CD1c-positive myeloid dendritic cell (primary cell): ENCODE results near the gene DOK1.
A peak's percentile ranks its signal among the peaks of the same experiment; 100 is the strongest.

Experiments used
- DNase-seq: peaks from one replicate; pipeline ENCODE4 v3.0.0-alpha.2; 2016; ENCODE audit errors: extremely low spot score

The DOK1 gene

DNA sequence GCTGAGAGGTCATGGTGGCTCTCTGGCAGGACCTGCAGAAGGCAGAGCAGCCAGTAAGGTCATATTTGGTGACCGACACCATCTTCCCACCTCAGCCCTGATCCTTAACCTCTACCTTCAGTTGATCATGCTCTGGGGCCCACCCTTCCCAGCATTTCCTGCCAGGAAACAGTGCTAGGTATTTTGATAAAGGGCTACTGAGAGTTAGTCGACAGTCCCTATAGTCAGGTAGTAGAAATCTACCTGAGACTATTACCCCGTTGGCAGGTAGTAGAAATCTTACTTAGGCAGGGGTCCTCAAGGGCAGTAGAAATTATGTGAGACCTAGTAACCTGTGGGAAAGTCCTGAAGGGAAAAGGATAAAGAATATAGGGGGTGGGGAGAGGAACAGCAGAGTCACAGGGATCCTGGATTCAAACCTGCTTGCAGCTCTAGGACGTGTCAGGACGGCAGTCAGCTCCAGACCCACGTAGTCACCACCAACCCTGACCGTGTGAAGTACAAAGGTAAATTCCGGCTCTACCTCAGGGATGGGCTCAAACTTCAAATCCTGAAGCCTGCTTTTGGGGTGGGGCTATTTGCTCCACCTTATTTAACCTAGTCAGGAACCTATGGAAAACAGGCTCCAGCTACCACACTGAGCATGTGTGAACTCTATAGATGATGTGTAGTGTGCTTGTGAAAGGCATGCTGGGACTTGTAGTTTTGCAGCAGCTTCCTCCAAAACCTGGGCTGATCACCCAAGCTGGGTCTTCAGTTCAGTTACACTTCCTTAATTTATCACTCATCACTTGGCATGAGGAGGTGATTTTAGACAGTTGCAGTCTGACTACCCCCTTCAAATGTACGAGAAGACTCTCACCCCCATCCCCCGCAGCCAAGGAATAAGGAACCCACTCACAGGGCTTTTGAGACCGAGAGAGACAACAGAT is 28.5 kb upstream of the DOK1 start, which contains the start of gene DQX1:
Gene DQX1 (minus strand): TSS at position 515 of the 932 bp plus-strand sequence. CDS start 502 bp downstream, at position 13.
- DNase-seq, result peak; percentile 85

DNA sequence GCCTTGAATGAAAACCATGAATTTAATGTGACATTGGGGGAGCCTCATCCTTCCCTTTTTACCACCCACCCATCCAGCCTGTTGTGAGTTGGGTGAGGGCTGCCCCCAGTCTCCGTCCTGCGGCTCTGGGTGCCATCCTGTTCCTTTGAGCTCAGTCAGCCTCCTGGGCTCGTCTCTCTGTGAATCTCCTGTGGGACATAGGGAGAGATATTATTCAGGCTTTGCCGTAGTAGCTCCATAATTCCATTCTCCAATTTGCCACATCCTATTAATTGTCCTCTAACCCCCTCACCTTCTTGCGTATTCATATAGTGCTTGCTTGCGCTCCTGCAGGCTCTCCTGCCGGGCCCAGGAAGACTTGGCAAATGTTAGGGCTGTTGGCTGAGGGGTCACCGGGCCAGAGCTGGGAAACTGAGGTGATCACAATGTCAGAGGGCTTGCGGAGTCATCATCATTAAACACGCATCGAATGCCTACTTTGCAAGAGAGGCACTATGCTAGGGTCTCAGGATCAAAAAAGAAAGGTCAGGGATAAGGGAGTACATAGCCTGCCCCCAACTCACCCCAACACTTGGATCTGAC is 27.8 kb upstream of the DOK1 start:
- no peak for DNase-seq

DNA sequence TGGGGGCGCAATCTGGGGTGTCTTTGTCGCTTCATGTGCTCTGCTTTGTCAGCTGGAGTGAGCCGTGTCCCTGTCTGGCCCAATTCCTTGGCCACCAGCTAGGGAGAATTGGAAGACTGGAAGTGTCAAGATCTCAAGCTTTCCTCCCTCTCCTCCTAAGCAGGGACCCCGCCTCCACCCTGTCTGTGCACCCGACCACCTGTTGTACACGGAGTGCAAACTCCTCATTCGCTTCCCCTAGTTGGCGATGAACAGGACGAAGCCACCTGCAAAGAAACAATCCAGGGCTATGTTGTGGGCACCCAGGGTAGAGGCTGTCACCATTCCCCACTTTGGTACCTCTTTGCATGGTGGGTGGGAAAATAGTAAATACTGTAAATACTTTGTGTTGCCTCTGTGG is 26.8 kb upstream of the DOK1 start:
- DNase-seq, result no peak

DNA sequence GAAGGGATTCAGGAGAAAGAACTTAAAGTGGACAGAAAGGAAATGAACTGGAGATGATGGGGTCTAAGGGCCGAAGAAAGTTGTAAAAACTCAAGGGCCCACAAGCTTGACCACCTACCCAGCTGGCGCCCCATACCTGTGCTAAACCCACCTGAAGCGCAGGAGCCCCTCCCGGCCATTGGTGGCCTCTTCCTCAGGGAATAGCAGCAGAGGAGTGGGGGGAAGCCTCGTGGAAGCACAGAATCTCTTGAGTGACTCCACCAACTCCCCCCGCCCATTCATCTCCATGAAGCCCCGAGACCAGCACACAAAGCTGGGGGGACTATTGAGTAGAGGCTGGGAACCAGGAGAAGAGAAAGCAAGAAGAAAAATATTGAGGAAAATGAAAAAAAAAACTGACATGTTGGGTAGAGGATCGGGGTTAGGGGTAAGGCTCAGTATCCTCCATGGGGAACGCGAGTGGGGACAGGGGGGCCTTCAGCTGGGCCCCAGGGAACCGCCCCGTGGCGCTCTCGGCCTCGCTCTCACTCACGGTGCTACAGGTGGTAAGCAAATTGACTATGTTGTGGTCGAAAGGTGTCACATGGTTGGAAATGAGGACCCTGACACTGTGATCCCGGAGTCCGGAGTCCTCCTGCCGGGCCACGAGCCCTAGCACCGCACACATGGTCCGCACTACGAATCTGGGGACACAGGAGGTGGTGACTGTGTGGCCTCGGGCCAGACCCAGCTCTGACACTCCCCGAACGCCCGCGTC is 25.7 kb upstream of the DOK1 start:
- no peak for DNase-seq

DNA sequence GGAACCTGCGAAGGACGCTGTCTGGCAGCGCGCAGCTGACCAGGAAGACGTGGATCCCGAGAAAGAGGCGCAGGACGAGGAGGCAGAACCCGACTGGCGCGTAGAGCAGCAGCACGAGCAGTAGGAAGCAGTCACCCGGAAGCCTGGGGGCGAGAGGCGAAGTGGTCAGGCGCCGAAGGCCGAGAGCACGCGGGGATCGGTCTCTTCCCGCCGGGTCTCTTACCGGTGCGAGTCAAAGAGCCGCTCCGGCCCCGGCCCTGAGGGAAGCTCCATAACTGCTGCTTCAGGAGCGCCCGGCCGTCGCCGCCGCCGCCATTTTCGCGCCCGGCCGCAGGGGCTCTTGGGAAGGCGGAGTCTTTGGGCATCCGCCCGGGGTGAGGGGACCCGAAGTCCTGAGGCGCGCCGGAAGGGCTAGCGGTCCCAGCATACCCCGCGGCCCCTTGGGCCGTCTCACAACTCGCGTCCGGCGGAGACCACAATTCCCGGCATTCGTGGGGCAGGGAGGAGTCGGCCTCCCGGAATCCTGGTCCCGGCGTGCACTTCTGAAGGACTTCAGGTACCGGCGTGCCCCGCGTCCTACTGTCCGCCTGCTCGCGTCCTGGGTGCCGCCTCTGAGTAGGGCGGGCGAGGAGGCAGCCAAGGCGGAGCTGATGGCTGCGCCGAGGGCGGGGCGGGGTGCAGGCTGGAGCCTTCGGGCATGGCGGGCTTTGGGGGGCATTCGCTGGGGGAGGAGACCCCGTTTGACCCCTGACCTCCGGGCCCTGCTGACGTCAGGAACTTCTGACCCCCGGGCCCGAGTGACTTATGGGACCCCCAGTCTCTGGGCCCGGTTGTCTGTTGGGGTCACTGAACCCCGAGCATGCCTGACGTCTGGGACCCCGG is 24.9 kb upstream of the DOK1 start, which contains the start of the genes AUP1 and HTRA2:
Gene AUP1 (minus strand): TSS at position 350 of the 882 bp plus-strand sequence. CDS start 77 bp downstream, at position 273.
Gene HTRA2 (plus strand): TSS at position 577 of the 882 bp plus-strand sequence. CDS start 74 bp downstream, at position 651.
- DNase-seq, result peak; percentile 98

DNA sequence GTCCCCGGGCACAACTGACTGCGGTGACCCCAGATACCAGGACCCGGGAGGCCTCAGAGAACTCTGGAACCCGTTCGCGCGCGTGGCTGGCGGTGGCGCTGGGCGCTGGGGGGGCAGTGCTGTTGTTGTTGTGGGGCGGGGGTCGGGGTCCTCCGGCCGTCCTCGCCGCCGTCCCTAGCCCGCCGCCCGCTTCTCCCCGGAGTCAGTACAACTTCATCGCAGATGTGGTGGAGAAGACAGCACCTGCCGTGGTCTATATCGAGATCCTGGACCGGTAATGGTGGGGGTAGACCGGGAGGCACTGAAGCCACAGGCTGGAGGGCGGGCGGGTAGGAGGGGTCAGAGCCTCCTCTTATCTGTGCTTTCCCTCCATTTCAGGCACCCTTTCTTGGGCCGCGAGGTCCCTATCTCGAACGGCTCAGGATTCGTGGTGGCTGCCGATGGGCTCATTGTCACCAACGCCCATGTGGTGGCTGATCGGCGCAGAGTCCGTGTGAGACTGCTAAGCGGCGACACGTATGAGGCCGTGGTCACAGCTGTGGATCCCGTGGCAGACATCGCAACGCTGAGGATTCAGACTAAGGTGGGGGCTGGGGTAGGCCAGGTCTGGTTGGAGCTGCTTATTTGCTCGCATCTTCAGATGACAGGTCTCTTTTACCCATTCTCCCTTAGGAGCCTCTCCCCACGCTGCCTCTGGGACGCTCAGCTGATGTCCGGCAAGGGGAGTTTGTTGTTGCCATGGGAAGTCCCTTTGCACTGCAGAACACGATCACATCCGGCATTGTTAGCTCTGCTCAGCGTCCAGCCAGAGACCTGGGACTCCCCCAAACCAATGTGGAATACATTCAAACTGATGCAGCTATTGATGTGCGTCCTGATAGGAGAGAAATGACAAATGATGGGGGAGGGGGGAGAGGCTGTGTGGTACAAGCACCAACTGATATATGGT is 24.0 kb upstream of the DOK1 start:
- peak; percentile 45 for DNase-seq

DNA sequence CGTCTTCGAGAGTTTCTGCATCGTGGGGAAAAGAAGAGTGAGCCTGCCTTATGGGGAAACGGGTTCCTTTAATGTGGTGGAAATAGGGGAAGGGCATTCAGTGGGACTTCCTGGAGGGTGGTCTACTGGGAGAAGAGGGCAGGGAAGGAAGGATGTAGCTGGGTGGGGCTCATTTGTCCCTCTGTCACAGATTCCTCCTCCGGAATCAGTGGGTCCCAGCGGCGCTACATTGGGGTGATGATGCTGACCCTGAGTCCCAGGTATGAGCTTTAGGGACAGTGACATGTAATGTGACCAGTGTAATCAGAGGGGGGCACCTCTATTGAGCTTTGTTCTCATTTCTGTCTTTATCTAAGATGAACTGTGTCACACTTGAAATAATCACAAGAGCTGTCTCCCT is 22.9 kb upstream of the DOK1 start:
- no peak for DNase-seq

DNA sequence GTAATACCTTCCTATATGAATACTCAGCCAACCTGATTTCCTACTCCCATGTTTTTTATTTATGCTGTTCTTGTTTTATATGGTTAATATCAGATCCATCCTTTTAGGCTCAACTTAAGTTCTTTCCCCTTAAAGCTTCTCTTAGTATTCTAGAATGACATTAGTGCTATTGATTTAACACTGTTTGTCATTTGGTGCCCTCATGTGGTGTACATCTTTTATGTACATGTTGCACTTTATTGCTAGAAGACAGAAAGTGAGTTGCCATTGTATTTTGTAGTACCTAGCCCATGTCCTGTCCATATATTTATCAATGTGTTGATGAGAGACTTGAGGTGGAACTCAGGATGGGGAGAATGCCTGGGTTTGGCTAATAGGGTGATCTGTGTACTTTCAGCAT is 22.3 kb upstream of the DOK1 start:
- peak; percentile 54 for DNase-seq

DNA sequence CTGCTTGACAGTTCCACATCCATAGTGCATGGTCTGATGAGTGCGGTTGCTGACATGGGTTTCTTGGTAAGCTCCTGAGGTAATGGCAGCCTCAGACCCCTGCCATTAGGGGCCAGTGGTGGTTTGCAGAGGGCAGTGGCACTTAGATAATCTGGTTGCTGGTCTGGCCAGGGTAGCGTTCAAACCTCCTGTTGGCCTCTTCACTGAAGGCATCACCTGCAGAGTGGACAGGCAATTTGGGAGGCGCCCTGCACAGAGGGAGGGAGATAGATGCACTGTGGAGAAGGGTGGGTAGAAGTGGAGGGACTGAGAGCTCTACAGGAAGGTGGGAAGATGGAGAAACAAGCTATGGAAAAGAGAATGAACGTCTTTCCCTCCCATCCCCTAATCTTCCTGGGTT is 21.1 kb upstream of the DOK1 start:
- DNase-seq, result no peak

DNA sequence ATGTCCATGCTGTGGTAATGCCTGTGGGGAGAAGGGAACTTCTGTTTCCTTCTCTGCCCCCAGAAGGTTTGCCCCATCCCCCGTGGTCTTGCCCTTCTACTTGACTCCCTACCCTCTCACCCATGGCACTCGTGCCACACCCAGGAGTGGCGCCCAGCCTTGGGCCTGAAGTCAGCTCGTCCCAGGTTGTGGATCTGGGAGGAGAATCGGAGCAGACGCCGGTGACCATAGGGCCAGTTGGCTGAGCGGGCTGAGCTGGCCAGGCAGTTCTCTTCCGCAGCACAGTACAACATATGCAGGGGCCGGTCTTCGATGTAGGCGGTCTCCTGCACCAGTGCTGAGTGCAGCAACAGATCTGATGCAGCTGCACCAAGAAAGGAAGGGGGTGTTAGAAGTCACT is 20.1 kb upstream of the DOK1 start:
- no peak for DNase-seq

DNA sequence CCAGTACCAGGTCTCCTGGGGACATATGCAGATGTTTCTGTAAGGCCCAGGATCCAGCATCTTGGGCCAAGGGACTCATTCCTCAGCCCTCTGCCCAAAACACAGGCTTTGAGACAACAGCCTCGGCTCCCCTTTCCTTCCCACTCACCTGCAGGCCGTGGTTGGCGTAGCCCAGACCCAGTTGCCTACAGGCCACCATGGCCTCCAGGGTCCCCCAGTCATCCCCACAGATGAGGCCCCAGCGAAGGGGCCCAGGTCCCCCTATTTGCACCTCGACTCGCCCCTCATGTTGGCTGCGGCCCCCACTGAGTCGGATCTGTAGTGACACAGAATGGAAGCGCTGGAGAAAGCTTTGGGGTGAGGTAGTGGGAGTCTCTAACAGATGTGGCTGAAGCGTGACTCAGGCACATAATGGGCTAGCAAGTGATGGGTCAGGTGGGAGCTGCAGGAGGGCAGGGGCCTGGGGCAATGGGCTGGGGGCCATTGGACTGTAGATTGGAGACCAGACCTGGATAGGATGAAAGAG is 19.0 kb upstream of the DOK1 start:
- no peak for DNase-seq

DNA sequence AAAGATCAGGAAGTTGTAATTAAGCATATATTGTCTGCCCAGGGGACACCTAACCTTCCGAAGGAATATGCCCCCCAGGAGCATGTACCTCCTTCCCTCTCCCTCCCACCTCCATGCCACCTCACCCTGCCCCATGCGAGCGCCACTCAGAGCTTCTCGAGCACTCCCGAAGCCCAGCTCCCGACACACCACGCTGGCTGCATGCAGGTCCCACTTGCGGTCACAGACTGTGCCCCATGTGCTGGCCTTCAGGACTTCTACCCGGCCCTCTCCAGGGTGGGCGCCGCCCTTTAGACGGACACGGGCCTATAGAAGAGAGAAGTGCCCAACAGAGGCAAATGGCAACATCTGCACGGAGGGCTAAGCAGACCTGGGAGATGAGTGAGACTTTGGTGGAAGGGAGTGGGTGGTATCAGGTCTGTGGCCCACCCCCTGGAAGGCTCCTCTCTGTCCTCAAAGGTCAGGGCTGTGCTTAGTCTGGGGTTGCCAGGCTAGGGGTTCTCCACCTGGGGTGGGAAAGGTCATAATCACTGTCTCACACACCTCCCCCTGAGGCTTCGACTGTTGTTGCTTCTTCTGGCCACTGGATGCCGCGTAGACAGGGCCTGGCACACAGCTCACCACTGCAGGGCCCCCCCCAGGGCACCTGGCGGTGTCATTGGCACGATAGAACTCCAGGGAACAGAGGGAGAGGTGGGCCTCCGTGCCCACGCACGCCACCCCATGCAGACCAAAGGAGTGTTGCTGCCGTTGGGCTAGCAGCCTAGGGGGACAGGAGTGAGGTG is 18.2 kb upstream of the DOK1 start:
- no peak for DNase-seq

DNA sequence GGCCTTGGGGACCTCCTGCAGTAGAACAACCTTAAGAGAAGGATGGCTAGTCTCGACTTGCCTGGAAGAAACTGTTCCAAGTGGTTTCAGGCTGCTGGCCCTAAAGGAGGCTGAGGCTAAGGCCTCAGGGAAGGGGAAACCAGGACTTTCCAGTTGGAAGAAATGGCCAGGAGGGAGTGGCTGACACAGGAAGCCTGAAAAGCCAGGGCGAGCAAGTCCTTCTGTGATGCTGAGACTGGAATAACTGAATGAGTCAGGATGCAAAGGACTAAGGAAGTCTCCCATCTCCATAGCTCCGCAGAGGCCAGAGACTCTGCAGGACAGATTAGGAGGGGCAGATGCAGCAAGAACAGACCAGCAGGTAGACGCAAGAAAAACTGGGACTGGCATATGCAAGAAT is 17.4 kb upstream of the DOK1 start:
- DNase-seq, result no peak

DNA sequence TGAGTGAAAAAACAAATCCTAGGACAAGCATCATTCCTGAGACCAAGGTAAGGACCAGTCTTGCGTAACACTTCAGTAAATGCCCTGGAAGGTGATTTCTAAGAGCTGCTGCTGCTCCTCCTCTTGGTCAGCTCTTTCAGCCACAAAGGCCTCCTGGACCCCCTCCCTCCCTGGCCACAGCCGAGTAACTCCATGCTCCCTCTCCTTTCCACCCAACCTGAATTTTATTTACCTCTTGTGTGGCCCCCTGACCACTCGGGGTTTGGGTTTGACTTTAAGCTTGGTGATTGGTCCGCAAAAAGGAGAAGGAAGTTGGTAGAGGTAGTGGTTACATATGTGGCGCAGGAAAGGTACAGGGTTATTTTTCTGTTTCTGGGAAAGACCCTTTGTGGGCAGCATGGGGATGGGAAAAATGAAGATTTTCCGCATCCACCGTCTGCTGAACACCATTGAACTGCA is 15.6 kb upstream of the DOK1 start:
- DNase-seq, result no peak

DNA sequence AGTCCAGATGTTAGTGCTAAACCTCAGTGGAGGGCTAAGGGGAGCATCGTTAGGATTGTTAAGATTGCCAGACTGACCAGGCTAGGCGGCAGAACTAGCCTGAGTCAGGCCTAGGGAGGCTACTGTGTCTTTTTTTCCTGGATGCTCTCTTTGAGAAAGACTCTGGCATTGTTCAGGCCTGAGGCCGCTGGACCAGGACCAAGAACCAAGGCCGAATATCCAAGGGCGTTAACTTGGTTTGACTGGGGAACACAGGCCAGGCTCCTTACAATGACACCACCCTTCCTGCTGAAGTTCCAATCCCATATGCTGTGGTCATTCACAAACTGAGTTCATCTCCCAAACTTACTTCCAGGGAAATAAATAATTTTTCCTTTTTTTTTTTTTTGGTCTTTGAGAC is 14.2 kb upstream of the DOK1 start:
- no peak for DNase-seq

DNA sequence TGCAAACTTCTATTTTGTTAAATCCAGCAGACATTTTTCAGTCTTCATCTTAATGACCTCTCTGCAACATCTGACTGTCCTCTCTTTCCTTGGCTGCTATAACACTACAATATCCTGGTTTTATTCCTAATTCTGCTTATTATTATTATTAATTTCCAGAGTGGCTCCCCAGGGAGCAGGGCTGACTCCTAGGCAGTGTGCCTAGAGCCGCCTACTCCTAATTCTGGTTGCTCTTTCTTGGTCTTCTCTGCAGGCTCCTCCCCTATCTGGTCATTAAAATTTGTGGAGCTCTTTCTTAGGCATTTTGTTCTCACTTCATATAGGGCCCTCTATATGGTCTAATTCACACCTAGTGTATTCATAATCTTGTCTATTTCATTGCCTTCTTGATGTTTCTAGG is 11.5 kb upstream of the DOK1 start:
- no peak for DNase-seq

DNA sequence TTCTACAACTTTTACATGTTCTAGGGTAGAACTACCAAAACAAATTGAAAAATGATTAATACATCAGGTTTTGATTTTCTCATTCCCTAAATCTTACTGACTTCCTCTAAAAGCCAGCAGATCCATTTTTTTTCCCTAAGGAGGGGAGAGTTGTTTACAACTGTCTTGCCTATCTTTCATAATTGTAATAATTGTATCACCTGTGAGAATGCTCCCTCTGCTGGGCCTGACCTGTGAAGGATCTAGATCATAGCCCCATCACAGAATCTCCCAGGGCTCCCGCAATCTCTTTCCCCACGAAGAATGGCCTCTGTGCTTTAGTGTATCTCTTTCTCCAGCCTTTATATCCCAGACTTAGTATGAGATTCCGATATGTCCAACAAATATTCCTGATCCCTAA is 9.9 kb upstream of the DOK1 start:
- DNase-seq, result no peak

DNA sequence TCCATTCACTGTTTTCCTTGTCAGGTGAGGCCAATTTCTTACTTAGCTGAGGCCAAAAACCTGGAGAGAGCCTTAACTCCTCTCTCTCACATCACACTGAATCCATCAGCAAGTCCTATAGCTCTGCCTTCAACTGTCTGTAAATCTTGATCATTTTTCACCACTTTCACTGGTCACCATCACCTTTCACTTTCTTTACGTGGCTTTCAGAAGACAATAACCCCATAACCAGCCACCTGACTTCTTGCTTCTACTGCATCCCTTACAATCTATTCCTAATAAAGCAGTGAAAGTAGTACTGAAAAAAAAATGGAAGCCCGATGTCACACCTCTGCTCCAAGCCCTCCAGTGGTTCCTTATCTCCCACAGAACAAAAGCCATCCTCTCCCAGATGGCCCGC is 8.5 kb upstream of the DOK1 start:
- DNase-seq, result no peak
